Measurements from ENCODE around the gene KMT2A. TPM values are rescaled to one million over a fixed set of nuclear protein-coding genes. Genes with fewer than 3 reads are reported as not detected.

The KMT2A gene
- total RNA-seq, 2 experiments from 2014 or later: 135 to 140 TPM

DNA sequence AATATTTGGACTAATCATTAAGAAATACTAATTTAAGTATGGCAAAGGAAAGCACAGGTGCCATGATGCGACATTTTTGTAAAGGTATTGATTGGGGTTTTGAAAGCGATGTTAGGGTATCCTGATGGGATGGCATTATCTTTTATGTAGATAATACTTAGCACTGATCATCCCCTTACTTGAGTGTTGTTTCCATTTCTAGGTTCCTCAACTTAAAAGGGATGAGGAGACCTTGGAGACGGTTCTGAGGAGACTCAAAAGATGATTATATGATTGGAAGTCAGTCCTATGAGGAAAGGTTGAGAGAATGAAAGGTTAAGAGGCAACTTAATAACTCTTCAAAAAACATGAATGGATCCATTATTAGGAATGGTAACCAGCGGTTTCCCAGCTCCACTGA, 11.1 kb downstream of the KMT2A start:
- no peak for DNase-seq
- Histone ChIP-seq H3K4me3 (ENCODE audit: low read length) (no peak overlapping the region), H3K4me1 (ENCODE audit: insufficient read depth, low read length) (peaks cover 26% of the 10 kb centered on the region), H3K27me3 (ENCODE audit: control insufficient read depth in 1 of 2, insufficient read depth in 2 of 2, low read length in 2 of 2) (no peaks in the 10 kb centered on the region), H3K27ac (ENCODE audit: low read depth in 1 of 2, low read length in 2 of 2) (no peak overlapping the region), H3K36me3 (ENCODE audit: insufficient read depth, low read length) (peaks cover 44% of the 10 kb centered on the region), H3K9me3 (ENCODE audit: control insufficient read depth in 1 of 2, insufficient read depth in 1 of 2, low read length in 2 of 2) (no peaks in the 10 kb centered on the region)
- CTCF ChIA-PET: interaction anchor here (0.6 kb wide), 1 partner anchor 275 kb away, joined by 4 read pairs; no protein-coding TSS in a partner anchor
- intact Hi-C loops (cut with DNase I, micrococcal nuclease): no loop called here
- Mint-ChIP-seq H3K36me3 (ENCODE audit: low read depth) (peaks cover 71% of the 10 kb centered on the region), H3K4me1 (ENCODE audit: low read depth) (peaks cover 77% of the 10 kb centered on the region), H3K27ac (peak overlapping the region; percentile 71), H3K9me3 (no peaks in the 10 kb centered on the region), H3K27me3 (no peaks in the 10 kb centered on the region), H3K4me3 (no peak overlapping the region)
- TF ChIP-seq, protein P1, sequence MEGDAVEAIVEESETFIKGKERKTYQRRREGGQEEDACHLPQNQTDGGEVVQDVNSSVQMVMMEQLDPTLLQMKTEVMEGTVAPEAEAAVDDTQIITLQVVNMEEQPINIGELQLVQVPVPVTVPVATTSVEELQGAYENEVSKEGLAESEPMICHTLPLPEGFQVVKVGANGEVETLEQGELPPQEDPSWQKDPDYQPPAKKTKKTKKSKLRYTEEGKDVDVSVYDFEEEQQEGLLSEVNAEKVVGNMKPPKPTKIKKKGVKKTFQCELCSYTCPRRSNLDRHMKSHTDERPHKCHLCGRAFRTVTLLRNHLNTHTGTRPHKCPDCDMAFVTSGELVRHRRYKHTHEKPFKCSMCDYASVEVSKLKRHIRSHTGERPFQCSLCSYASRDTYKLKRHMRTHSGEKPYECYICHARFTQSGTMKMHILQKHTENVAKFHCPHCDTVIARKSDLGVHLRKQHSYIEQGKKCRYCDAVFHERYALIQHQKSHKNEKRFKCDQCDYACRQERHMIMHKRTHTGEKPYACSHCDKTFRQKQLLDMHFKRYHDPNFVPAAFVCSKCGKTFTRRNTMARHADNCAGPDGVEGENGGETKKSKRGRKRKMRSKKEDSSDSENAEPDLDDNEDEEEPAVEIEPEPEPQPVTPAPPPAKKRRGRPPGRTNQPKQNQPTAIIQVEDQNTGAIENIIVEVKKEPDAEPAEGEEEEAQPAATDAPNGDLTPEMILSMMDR (IDR thresholded peaks at IDR 0.05): no peak
- no peak for ATAC-seq (ENCODE audit: poor library complexity)
- POLR2A ChIA-PET: interaction anchor here (1.1 to 1.7 kb wide), 3 partner anchors 9 to 12 kb away, joined by 4 to 14 read pairs (median 10); partner anchors contain the start of gene KMT2A

DNA sequence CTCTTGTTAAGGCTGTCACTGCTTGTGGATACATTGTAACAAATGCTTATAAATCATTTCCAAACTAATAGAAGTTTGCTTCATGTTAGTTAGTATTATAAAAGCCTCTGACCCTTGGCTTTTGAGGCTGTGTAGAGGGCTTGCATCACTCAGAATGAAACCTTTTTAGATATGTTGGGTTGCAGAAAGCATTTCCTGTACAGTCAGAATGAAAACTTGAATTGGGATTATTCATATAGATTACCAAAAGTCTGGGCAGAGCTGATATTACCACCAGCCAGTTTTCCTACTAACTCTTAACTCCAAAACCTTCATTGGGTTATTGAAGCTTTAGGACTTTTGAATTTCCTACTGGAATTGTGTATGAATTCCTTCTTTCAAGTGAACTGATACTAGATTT, 12.0 kb downstream of the KMT2A start:
- no peaks in the 10 kb centered on the region for H3K27me3 ChIP-seq (ENCODE audit: control insufficient read depth in 1 of 2, insufficient read depth in 2 of 2, low read length in 2 of 2)
- H3K36me3 ChIP-seq (ENCODE audit: insufficient read depth, low read length): peaks cover 42% of the 10 kb centered on the region
- Mint-ChIP-seq H3K9me3 (no peaks in the 10 kb centered on the region), H3K36me3 (ENCODE audit: low read depth) (peaks cover 78% of the 10 kb centered on the region), H3K27ac (no peak overlapping the region), H3K4me1 (ENCODE audit: low read depth) (peaks cover 75% of the 10 kb centered on the region), H3K4me3 (no peak overlapping the region), H3K27me3 (no peaks in the 10 kb centered on the region)
- peaks cover 21% of the 10 kb centered on the region for H3K4me1 ChIP-seq (ENCODE audit: insufficient read depth, low read length)
- ATAC-seq (ENCODE audit: poor library complexity) (no peak), DNase-seq (no peak)
- ChIA-PET CTCF (interaction anchor here (0.6 kb wide), 1 partner anchor 276 kb away, joined by 4 read pairs; no protein-coding TSS in a partner anchor), POLR2A (interaction anchor here (1.1 to 1.7 kb wide), 3 partner anchors 10 to 12 kb away, joined by 4 to 14 read pairs (median 10); partner anchors contain the start of gene KMT2A)
- intact Hi-C loops (cut with DNase I, micrococcal nuclease): no loop called here
- TF ChIP-seq, protein P1 (IDR thresholded peaks at IDR 0.05): no peak
- no peaks in the 10 kb centered on the region for H3K9me3 ChIP-seq (ENCODE audit: control insufficient read depth in 1 of 2, insufficient read depth in 1 of 2, low read length in 2 of 2)
- H3K4me3 ChIP-seq (ENCODE audit: low read length): no peak overlapping the region
- H3K27ac ChIP-seq (ENCODE audit: low read depth in 1 of 2, low read length in 2 of 2): no peak overlapping the region

DNA sequence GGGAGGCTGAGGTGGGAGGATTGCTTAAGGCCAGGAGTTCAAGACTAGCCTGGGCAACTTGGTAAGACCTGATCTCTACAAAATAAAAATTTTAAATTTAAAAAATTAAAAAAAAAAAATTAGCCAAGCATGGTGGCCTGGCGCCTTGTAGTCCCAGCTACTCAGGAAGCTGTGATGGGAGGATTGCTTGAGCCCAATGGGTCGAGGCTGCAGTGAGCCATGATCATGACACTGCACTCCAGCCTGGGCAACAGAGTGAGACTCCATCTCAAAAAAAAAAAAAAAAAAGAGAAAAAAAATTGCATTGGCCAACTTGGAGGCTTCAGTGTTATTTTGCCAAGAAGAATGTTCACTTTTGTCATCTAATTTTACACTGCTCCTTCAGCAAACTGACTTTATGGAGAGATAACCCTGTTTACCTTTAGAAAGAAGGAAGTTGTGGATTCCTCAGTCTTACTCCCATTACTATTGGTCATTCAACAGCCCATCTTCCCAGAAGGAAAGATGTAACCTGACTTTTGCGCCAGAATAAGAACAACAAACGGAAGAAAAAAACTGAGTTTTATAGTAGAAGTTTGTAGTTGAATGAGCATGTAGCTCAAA, 13.1 kb downstream of the KMT2A start:
- CTCF ChIA-PET: no interaction called here
- H3K4me3 ChIP-seq (ENCODE audit: low read length): no peak overlapping the region
- no peak for DNase-seq
- no peak for ATAC-seq (ENCODE audit: poor library complexity)
- TF ChIP-seq, protein P1 (IDR thresholded peaks at IDR 0.05): no peak
- no peaks in the 10 kb centered on the region for H3K9me3 ChIP-seq (ENCODE audit: control insufficient read depth in 1 of 2, insufficient read depth in 1 of 2, low read length in 2 of 2)
- no peak overlapping the region for H3K4me3 Mint-ChIP-seq
- H3K4me1 Mint-ChIP-seq (ENCODE audit: low read depth): peaks cover 75% of the 10 kb centered on the region
- H3K36me3 ChIP-seq (ENCODE audit: insufficient read depth, low read length): peaks cover 43% of the 10 kb centered on the region
- POLR2A ChIA-PET: interaction anchor here (1.4 kb wide), 1 partner anchor 14 kb away, joined by 3 read pairs; the partner anchor contains the start of gene KMT2A
- H3K36me3 Mint-ChIP-seq (ENCODE audit: low read depth): peaks cover 79% of the 10 kb centered on the region
- no peak overlapping the region for H3K27ac ChIP-seq (ENCODE audit: low read depth in 1 of 2, low read length in 2 of 2)
- no peaks in the 10 kb centered on the region for H3K27me3 Mint-ChIP-seq
- H3K27ac Mint-ChIP-seq: peak overlapping the region; percentile 40
- peaks cover 21% of the 10 kb centered on the region for H3K4me1 ChIP-seq (ENCODE audit: insufficient read depth, low read length)
- no peaks in the 10 kb centered on the region for H3K27me3 ChIP-seq (ENCODE audit: control insufficient read depth in 1 of 2, insufficient read depth in 2 of 2, low read length in 2 of 2)
- no peaks in the 10 kb centered on the region for H3K9me3 Mint-ChIP-seq
- intact Hi-C loops (cut with DNase I, micrococcal nuclease): no loop called here

Measured in CD4-positive, alpha-beta T cell (primary cell).